ENCODE data around the gene CSNK1G2. TPM values are rescaled to one million over a fixed set of nuclear protein-coding genes. Genes with fewer than 3 reads are reported as not detected.

Gene CSNK1G2
- total RNA-seq, 1 experiment from 2014 or later, result 100.0 TPM

DNA sequence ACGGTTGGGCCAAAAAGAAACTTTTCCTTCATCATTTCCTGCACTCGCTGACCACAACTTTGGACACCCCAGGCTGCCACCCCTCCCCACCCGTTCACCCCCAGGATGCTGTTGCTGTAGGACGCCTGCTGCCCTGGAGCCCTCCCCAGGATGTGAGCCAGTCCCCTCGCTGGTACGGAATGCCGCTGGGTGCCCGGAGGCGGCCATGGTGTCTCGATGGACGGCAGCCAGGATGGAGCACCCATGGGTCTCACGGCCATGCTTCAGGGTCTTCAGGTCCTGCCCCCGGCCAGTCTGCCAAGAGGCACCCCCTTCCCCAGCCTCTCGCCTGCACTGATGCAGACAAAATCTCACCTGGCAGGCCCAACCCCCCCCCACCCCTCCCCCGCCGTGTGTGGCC is 15.4 kb upstream of the CSNK1G2 start:
- TF ChIP-seq, protein P1, sequence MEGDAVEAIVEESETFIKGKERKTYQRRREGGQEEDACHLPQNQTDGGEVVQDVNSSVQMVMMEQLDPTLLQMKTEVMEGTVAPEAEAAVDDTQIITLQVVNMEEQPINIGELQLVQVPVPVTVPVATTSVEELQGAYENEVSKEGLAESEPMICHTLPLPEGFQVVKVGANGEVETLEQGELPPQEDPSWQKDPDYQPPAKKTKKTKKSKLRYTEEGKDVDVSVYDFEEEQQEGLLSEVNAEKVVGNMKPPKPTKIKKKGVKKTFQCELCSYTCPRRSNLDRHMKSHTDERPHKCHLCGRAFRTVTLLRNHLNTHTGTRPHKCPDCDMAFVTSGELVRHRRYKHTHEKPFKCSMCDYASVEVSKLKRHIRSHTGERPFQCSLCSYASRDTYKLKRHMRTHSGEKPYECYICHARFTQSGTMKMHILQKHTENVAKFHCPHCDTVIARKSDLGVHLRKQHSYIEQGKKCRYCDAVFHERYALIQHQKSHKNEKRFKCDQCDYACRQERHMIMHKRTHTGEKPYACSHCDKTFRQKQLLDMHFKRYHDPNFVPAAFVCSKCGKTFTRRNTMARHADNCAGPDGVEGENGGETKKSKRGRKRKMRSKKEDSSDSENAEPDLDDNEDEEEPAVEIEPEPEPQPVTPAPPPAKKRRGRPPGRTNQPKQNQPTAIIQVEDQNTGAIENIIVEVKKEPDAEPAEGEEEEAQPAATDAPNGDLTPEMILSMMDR (conservative IDR thresholded peaks at IDR 0.05), result no peak
- no peak overlapping the region for H2BK5ac ChIP-seq (ENCODE audit: insufficient read length, low read length)
- H3K9me3 Mint-ChIP-seq, result peaks cover 0 to 3% of the 10 kb centered on the region in 2 experiments; a peak in 2 of 5 replicates
- H2AFZ ChIP-seq (ENCODE audit: low read length), result no peak overlapping the region
- DNase-seq, result no peak
- H4K8ac ChIP-seq (replicated peaks; ENCODE audit: insufficient read length, low read depth, low read length), result no peak overlapping the region
- no peak overlapping the region for H3T11ph ChIP-seq (ENCODE audit: low read length)
- H3K27ac ChIP-seq (ENCODE audit: insufficient read length, low read depth, low read length), result no peak overlapping the region
- no peak overlapping the region for H3K4ac ChIP-seq (ENCODE audit: low read depth, low read length)
- H3K23ac ChIP-seq (ENCODE audit: insufficient read length, low read depth, low read length), result no peak overlapping the region
- no CpG with 5 or more reads among the region's 16 CpGs for WGBS (ENCODE audit: extremely low coverage, insufficient read length, low lambda C conversion rate)
- peaks cover 1 to 6% of the 10 kb centered on the region in 2 experiments; a peak in 1 of 4 replicates for H3K4me1 Mint-ChIP-seq
- H3K56ac ChIP-seq (ENCODE audit: insufficient read length, low read depth, low read length), result no peak overlapping the region
- no peak overlapping the region for H3K14ac ChIP-seq (ENCODE audit: insufficient read depth, low read length)
- no peak overlapping the region for H3K9ac ChIP-seq (ENCODE audit: extremely low read depth, insufficient read length, low read length)
- no peak overlapping the region for H2BK12ac ChIP-seq (ENCODE audit: insufficient read length, low read depth, low read length)
- no peaks in the 10 kb centered on the region for H3K27me3 ChIP-seq (ENCODE audit: insufficient read depth, low read length)
- H3K27me3 Mint-ChIP-seq (ENCODE audit: low read depth), result peaks cover 12% of the 10 kb centered on the region
- no peak overlapping the region for H4K5ac ChIP-seq (ENCODE audit: insufficient read length, low read depth, low read length)
- H2AK5ac ChIP-seq (ENCODE audit: insufficient read length, low read length), result no peak overlapping the region
- no peak overlapping the region for H3K18ac ChIP-seq (ENCODE audit: insufficient read length, low read depth, low read length)
- H3K4me3 Mint-ChIP-seq, result no peak overlapping the region
- H3K23me2 ChIP-seq (ENCODE audit: insufficient read length, low read depth, low read length, poor library complexity, severe bottlenecking), result peaks cover 6% of the 10 kb centered on the region
- no peaks in the 10 kb centered on the region for H3K79me1 ChIP-seq (ENCODE audit: insufficient read depth, low read depth, low read length, poor library complexity, severe bottlenecking)
- no peaks in the 10 kb centered on the region for H4K20me1 ChIP-seq (ENCODE audit: control insufficient read depth, insufficient read depth, insufficient read length)
- no peak overlapping the region for H2BK15ac ChIP-seq (ENCODE audit: low read depth, low read length)
- no peak overlapping the region for H3K4me2 ChIP-seq (ENCODE audit: insufficient read depth, insufficient read length, low read length)
- no peak overlapping the region for H4K91ac ChIP-seq (ENCODE audit: insufficient read length, low read depth, low read length)
- H2BK120ac ChIP-seq (ENCODE audit: low read depth, low read length, poor library complexity, severe bottlenecking), result no peak overlapping the region
- H3K9me3 ChIP-seq (ENCODE audit: control insufficient read depth, low read depth, low read length), result no peaks in the 10 kb centered on the region
- H3K27ac Mint-ChIP-seq, result peak overlapping the region in 1 of 3 experiments; percentile 79; a peak in 2 of 7 replicates
- H3K79me2 ChIP-seq (ENCODE audit: insufficient read depth, low read length), result no peaks in the 10 kb centered on the region
- no peak overlapping the region for H2BK20ac ChIP-seq (ENCODE audit: low read depth, low read length, poor library complexity, severe bottlenecking)
- H3K4me1 ChIP-seq (ENCODE audit: insufficient read depth, low read length), result no peaks in the 10 kb centered on the region; the same call in 1 of the 2 replicates
- H3K36me3 Mint-ChIP-seq (ENCODE audit: insufficient read depth in 1 of 3, low read depth in 3 of 3), result peaks cover 7 to 45% (median 33%) of the 10 kb centered on the region in 3 experiments; a peak in 6 of 7 replicates
